Hepatocyte (in vitro differentiated cells): ENCODE measurements around the gene NUP37. TPM values are rescaled to one million over a fixed set of nuclear protein-coding genes. Genes with fewer than 3 reads are reported as not detected.
"Not testable (repeated sequence)": the region's sequence is repeated elsewhere in the genome, so short reads cannot be mapped to it uniquely, and the experiment has no call there.

Source experiments
- DNase-seq: peaks from one replicate; pipeline ENCODE4 v3.0.0-alpha.2; 2016; ENCODE audit warnings: low spot score
- H2AFZ ChIP-seq: fragments of 200-600 bp; sonication (generic); 2 replicates; pipeline ENCODE4 v1.6.0; 2016; ENCODE audit warnings: antibody characterized with exemption, mild to moderate bottlenecking
- H3K27ac ChIP-seq: fragments of 200-600 bp; sonication (generic); 2 replicates; pipeline ENCODE4 v1.5.1; 2016; ENCODE audit warnings: mild to moderate bottlenecking
- H3K27me3 ChIP-seq: fragments of 200-600 bp; sonication (generic); 2 replicates; pipeline ENCODE4 v1.6.1; 2016
- H3K36me3 ChIP-seq: fragments of 200-600 bp; sonication (generic); replicated peaks from 2 replicates; pipeline ENCODE4 v1.5.1; 2016; ENCODE audit warnings: low read depth; ENCODE audit not compliant: insufficient read depth
- H3K4me1 ChIP-seq: fragments of 200-600 bp; sonication (generic); 2 replicates; pipeline ENCODE4 v1.5.1; 2016; ENCODE audit warnings: mild to moderate bottlenecking, moderate library complexity; ENCODE audit not compliant: insufficient read depth
- H3K4me2 ChIP-seq: fragments of 200-600 bp; sonication (generic); 2 replicates; pipeline ENCODE4 v1.6.0; 2016
- H3K4me3 ChIP-seq: fragments of 200-600 bp; sonication (generic); 2 replicates; pipeline ENCODE4 v1.5.1; 2016; ENCODE audit warnings: mild to moderate bottlenecking
- H3K79me2 ChIP-seq: fragments of 200-600 bp; sonication (generic); 2 replicates; pipeline ENCODE4 v1.6.0; 2017; ENCODE audit warnings: mild to moderate bottlenecking
- H3K9me2 ChIP-seq: fragments of 200-600 bp; sonication (generic); replicated peaks from 2 replicates; pipeline ENCODE4 v1.6.0; 2017; ENCODE audit warnings: mild to moderate bottlenecking; ENCODE audit not compliant: insufficient read depth
- H3K9me3 ChIP-seq: fragments of 200-600 bp; sonication (generic); 2 replicates; pipeline ENCODE4 v1.5.1; 2016; ENCODE audit warnings: low read depth, mild to moderate bottlenecking
- H4K20me1 ChIP-seq: fragments of 200-600 bp; sonication (generic); 2 replicates; pipeline ENCODE4 v1.6.0; 2016; ENCODE audit warnings: mild to moderate bottlenecking; ENCODE audit not compliant: insufficient read depth, poor library complexity, severe bottlenecking
- EZH2 ChIP-seq: fragments of 200-600 bp; sonication (generic); IDR thresholded peaks from 2 replicates; pipeline ENCODE4 v1.6.1; 2016; ENCODE audit warnings: antibody characterized with exemption, mild to moderate bottlenecking, borderline replicate concordance
- EZH2phosphoT487 ChIP-seq: fragments of 200-600 bp; sonication (generic); IDR thresholded peaks from one replicate; pipeline ENCODE4 v1.6.1; 2018; ENCODE audit warnings: antibody characterized with exemption, mild to moderate bottlenecking, low read depth, moderate library complexity; ENCODE audit not compliant: unreplicated experiment, severe bottlenecking
- WGBS: methylation state at CpG from one replicate; pipeline ENCODE4 v1.1.6; 2016; ENCODE audit warnings: low lambda C conversion rate; ENCODE audit errors: missing lambda C conversion rate; 5-methylcytosine and 5-hydroxymethylcytosine counted together
- polyA plus RNA-seq: library from polyadenylated mRNA; unstranded; fragments of >200 nt; fragmentation: Nextera tagmentation; extraction: Ambion mirVana; gene quantifications from 2 replicates; pipeline ENCODE4 v1.2.1, GENCODE V29; 2016
- total RNA-seq: library from RNA; depleted of rRNA; stranded (reverse); fragments of >200 nt; gene quantifications from 2 replicates; pipeline ENCODE4 v1.2.3, GENCODE V29; 2014
- TF ChIP-seq, protein P1 (sequence below): fragments of 200-600 bp; sonication (generic); IDR thresholded peaks from 2 replicates; pipeline ENCODE4 v1.5.1; 2016; ENCODE audit warnings: antibody characterized with exemption, mild to moderate bottlenecking; ENCODE audit not compliant: poor library complexity

Gene NUP37, protein sequence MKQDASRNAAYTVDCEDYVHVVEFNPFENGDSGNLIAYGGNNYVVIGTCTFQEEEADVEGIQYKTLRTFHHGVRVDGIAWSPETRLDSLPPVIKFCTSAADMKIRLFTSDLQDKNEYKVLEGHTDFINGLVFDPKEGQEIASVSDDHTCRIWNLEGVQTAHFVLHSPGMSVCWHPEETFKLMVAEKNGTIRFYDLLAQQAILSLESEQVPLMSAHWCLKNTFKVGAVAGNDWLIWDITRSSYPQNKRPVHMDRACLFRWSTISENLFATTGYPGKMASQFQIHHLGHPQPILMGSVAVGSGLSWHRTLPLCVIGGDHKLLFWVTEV
- total RNA-seq, result 27.3 and 37.3 TPM in 2 replicates
- 25.1 and 26.7 TPM in 2 replicates for polyA plus RNA-seq

DNA sequence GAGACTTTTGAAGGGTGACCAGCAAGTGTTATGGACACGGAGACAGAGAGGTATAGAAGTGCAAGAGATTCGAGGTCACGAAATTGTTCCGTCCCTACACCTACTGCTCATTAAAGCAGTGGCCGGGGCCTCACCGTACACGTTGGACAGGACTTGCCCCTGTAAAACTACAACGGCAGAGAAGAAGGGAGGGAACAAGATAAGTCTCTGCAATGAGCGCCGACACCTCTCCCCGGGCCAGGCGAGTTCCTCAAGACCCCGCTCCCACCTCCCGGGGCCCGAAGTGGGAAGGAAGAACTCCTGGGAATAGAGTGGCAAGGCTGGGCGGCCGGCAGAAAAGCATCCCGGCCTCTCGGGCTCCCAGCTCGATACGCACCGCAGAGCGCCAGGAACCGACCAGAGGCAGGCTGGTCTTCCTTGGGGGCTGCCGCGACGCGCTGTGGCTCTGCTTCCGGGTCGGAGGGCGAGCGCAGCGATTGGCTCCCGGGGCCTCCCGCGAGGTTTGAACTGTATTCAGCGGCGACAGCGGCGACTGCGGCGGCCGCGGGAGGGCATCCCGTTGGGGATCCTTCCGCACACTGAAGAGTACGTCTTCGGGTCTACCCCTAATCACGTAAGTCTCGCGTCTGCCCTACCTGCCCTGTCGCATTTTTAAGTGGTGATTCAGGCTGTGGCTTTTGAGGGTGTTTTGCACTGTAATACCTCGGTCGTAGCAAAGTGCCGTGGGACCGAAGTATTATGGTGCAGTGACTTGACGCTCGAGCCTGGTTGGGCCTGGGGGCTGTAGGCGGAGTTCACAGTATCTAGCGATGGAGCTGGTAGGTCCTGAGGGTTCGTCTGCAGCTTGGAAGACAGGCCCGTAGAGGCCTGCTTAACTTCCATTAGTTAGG is at the start of gene NUP37, which contains the start of gene PARPBP:
NUP37 (minus strand) TSS at position 441 of the 890 bp plus-strand sequence. CDS start 1,596 bp downstream, outside the sequence.
PARPBP (plus strand) TSS at position 510 of the 890 bp plus-strand sequence. CDS start 3,706 bp downstream, outside the sequence.
- no peaks in the 10 kb centered on the region for H3K9me2 ChIP-seq
- H3K4me2 ChIP-seq, result peak within 1 kb of the TSS; percentile 93
- H2AFZ ChIP-seq, result peak within 1 kb of the TSS; percentile 97
- no peaks in the 10 kb centered on the region for H3K36me3 ChIP-seq
- DNase-seq, result peak; percentile 93
- WGBS, result 2% methylated on average over 62 of the region's 62 CpGs
- no peaks in the 10 kb centered on the region for H3K27me3 ChIP-seq
- no peaks in the 10 kb centered on the region for H3K9me3 ChIP-seq
- H3K4me3 ChIP-seq, result peak within 1 kb of the TSS; percentile 87
- TF ChIP-seq EZH2 (no peak), EZH2phosphoT487 (no peak)
- TF ChIP-seq, protein P1, sequence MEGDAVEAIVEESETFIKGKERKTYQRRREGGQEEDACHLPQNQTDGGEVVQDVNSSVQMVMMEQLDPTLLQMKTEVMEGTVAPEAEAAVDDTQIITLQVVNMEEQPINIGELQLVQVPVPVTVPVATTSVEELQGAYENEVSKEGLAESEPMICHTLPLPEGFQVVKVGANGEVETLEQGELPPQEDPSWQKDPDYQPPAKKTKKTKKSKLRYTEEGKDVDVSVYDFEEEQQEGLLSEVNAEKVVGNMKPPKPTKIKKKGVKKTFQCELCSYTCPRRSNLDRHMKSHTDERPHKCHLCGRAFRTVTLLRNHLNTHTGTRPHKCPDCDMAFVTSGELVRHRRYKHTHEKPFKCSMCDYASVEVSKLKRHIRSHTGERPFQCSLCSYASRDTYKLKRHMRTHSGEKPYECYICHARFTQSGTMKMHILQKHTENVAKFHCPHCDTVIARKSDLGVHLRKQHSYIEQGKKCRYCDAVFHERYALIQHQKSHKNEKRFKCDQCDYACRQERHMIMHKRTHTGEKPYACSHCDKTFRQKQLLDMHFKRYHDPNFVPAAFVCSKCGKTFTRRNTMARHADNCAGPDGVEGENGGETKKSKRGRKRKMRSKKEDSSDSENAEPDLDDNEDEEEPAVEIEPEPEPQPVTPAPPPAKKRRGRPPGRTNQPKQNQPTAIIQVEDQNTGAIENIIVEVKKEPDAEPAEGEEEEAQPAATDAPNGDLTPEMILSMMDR, result no peak
- peaks cover 28% of the 10 kb centered on the region for H3K79me2 ChIP-seq
- peaks cover 7% of the 10 kb centered on the region for H3K4me1 ChIP-seq
- H3K27ac ChIP-seq, result peak within 1 kb of the TSS; percentile 91
- H4K20me1 ChIP-seq, result no peaks in the 10 kb centered on the region

DNA sequence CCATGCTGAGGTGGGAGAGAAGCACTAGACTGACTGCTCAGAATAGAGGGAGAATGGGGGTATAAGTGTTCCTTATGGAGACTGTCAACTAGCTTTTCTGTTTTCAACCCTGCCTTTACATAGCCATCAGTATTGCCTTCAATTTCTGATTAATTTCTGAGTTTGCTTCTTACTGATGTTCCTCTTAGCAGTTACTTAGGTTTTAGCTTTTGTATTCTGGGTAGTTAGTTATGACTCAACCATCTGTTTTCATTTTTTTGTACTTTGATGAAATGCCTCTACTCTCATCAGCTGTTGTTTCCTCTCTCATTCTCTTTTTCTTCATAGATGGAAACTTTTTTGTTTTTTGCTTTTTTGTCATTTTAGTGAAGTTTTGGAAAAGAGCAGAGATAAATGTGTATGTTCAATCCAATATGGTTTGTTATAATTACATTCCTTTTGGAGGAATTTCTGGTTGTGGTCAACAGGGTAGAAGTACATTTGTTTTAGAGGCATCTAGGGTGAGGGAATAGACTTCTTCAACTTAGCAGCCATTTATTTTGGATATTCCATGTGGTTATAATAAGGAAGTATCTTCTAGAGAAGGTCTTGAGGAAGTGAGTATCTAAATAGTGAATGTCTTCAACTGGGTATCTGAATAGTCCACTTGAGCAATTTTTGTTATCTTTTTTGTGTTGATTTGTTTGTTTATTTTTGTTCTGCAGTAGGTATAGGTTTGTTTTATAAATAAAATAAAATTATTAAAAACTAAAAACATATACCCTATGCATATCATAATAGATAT is 48.1 kb upstream of the NUP37 start:
- Histone ChIP-seq H3K4me3 (no peak overlapping the region), H3K27me3 (no peaks in the 10 kb centered on the region), H3K9me2 (no peaks in the 10 kb centered on the region), H4K20me1 (no peaks in the 10 kb centered on the region), H3K4me1 (no peaks in the 10 kb centered on the region), H2AFZ (no peak overlapping the region), H3K9me3 (no peaks in the 10 kb centered on the region), H3K36me3 (no peaks in the 10 kb centered on the region), H3K4me2 (no peak overlapping the region), H3K27ac (no peak overlapping the region), H3K79me2 (no peaks in the 10 kb centered on the region)
- TF ChIP-seq, protein P1, result no peak
- TF ChIP-seq EZH2phosphoT487 (no peak), EZH2 (no peak)
- DNase-seq, result no peak

DNA sequence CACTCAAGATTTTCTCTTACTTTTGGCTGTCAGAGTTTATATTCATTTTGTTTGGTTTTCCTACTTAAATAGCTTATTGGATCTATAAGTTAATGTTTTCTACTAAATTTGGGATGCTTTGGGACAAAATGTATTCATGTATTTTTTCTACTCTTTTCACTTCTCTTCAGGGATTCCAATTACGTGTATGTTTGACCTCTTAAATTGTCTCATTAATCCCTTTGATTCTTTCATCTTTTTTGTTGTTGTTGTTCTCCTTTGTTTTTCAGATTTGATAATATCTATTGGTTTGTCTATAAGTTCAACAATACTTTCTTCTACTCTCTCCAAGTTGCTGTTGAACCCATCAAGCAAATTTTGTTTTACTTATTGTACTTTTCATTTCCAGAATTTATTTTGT is 43.5 kb upstream of the NUP37 start:
- DNase-seq, result no peak
- Histone ChIP-seq H3K4me3 (no peak overlapping the region), H3K4me2 (no peak overlapping the region), H3K9me2 (no peaks in the 10 kb centered on the region), H3K36me3 (no peaks in the 10 kb centered on the region), H2AFZ (no peak overlapping the region), H4K20me1 (no peaks in the 10 kb centered on the region), H3K9me3 (no peaks in the 10 kb centered on the region), H3K27me3 (no peaks in the 10 kb centered on the region), H3K4me1 (no peaks in the 10 kb centered on the region), H3K79me2 (no peaks in the 10 kb centered on the region), H3K27ac (no peak overlapping the region)
- WGBS, result 87% methylated on average over 1 of the region's 1 CpG
- TF ChIP-seq EZH2 (no peak), EZH2phosphoT487 (no peak)
- TF ChIP-seq, protein P1, result no peak

DNA sequence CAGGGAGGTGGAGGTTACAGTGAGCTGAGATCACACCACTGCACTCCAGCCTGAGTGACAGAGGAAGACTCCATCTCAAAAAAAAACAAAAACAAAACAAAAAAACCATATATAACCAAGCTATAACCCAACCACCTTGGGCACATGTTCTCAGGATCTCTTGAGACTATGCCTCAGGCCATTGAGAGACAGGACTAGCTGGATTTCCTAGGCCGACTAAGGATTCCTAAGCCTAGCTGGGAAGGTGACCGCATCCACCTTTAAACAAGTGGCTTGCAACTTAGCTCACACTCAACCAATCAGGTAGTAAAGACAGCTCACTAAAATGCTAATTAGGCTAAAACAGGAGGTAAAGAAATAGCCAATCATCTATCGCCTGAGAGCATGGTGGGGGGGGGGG is 35.3 kb upstream of the NUP37 start:
- not testable (repeated sequence) for H3K36me3 ChIP-seq, H3K27me3 ChIP-seq, H3K4me1 ChIP-seq, H3K79me2 ChIP-seq, H4K20me1 ChIP-seq, H3K4me3 ChIP-seq, H3K27ac ChIP-seq, H3K9me3 ChIP-seq, H3K9me2 ChIP-seq, H3K4me2 ChIP-seq, DNase-seq, H2AFZ ChIP-seq
- 96% methylated on average over 3 of the region's 3 CpGs for WGBS

DNA sequence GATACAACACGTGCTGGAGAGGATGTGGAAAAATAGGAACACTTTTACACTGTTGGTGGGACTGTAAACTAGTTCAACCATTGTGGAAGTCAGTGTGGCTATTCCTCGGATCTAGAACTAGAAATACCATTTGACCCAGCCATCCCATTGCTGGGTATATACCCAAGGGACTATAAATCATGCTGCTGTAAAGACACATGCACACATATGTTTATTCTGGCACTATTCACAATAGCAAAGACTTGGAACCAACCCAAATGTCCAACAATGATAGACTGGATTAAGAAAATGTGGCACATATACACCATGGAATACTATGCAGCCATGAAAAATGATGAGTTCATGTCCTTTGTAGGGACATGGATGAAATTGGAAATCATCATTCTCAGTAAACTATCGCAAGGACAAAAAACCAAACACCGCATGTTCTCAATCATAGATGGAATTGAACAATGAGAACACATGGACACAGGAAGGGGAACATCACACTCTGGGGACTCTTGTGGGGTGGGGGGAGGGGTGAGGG is 27.2 kb upstream of the NUP37 start:
- not testable (repeated sequence) for H3K79me2 ChIP-seq, H3K4me2 ChIP-seq, DNase-seq, H3K27me3 ChIP-seq, H3K27ac ChIP-seq, H3K4me3 ChIP-seq, H3K9me2 ChIP-seq, H3K36me3 ChIP-seq, H3K9me3 ChIP-seq, H3K4me1 ChIP-seq, H2AFZ ChIP-seq, H4K20me1 ChIP-seq
- 96% methylated on average over 4 of the region's 4 CpGs for WGBS
